Right lobe of liver (tissue), 4 donors: ENCODE measurements around the gene KIF5C.

Experiments
- CTCF ChIP-seq, 4 donors: fragments of 200-600 bp in 3 of 4; fragments of 450-650 bp in 1 of 4; IDR thresholded peaks; one replicate each; pipeline versions ENCODE4 v1.5.1 to v1.8.0; 2016 to 2022; ENCODE audit warnings: antibody characterized with exemption in 4 of 4, mild to moderate bottlenecking in 2 of 4
- POLR2A ChIP-seq: fragments of 450-650 bp; IDR thresholded peaks from one replicate; pipeline ENCODE4 v1.6.1; 2017; ENCODE audit warnings: antibody characterized with exemption, mild to moderate bottlenecking
- donor health status: DM: no; HTN: no; CAD: no.
- donor health status: DM: no; HTN: no; CAD: no.
- donor health status: DM: no; HTN: yes; CAD: no.

- no peak for TF ChIP-seq POLR2A
- TF ChIP-seq CTCF (IDR thresholded peaks at IDR 0.05), result no peak
Observed at GRCh38 chr2:149006883-149007543, 132.0 kb downstream of the KIF5C start.
